T-cell (primary cell): ENCODE results near the gene ZKSCAN2. TPM values are rescaled to one million over a fixed set of nuclear protein-coding genes. Genes with fewer than 3 reads are reported as not detected.

Source experiments
- ATAC-seq, 4 experiments: fragments of 200-7000 bp in 3 of 4; fragments of 150-1000 bp in 1 of 4; cut with Tn5 transposase; replicated peaks in 1 of 4; 1 replicate in 3 of 4; 2 replicates in 1 of 4; pipeline ENCODE4 v1.10.0; 2021; ENCODE audit warnings: moderate library complexity in 3 of 4, mild to moderate bottlenecking in 2 of 4, moderate number of reproducible peaks in 1 of 4
- CTCF ChIA-PET, 2 donors: fragments of 300-600 bp; sonication (Branson Sonifier 250); formaldehyde crosslinking; loops; one replicate each; lab custom pipeline; 2022; ENCODE audit warnings: antibody characterized with exemption in 2 of 2; lab: Charles Lee
- POLR2A ChIA-PET, 2 donors: fragments of 300-600 bp; sonication (Branson Sonifier 250); formaldehyde crosslinking; loops; one replicate each; lab custom pipeline; 2022; ENCODE audit warnings: antibody characterized with exemption in 2 of 2; lab: Charles Lee
- DNase-seq, 35 experiments: peaks; one replicate each; pipeline versions ENCODE4 v3.0.0 to v3.0.0-alpha.2; 2013 to 2023
- H3K27ac ChIP-seq: one replicate; pipeline ENCODE4 v1.5.1; 2013; ENCODE audit warnings: low read length
- H3K27me3 ChIP-seq, 2 experiments: replicated peaks in 1 of 2; 1 replicate in 1 of 2; 2 replicates in 1 of 2; pipeline versions ENCODE4 v1.6.1 to v1.7.0; 2013; ENCODE audit warnings: low read length in 1 of 2, mixed read lengths in 1 of 2; ENCODE audit not compliant: control insufficient read depth in 2 of 2, insufficient read depth in 2 of 2; ENCODE audit errors: extremely low read depth in 1 of 2
- H3K36me3 ChIP-seq, 2 donors: 1 replicate in 1 of 2; 2 replicates in 1 of 2; pipeline versions ENCODE4 v1.6.1 to v1.7.0; 2013; ENCODE audit warnings: low read length in 1 of 2; ENCODE audit not compliant: control insufficient read depth in 2 of 2, insufficient read depth in 1 of 2; ENCODE audit errors: extremely low read depth in 1 of 2
- H3K4me1 ChIP-seq, 2 experiments: 1 replicate in 1 of 2; 2 replicates in 1 of 2; pipeline versions ENCODE4 v1.6.1 to v1.7.0; 2013; ENCODE audit warnings: low read length in 2 of 2, mixed read lengths in 1 of 2; ENCODE audit not compliant: insufficient read depth in 2 of 2, control insufficient read depth in 1 of 2; ENCODE audit errors: extremely low read depth in 1 of 2
- H3K4me3 ChIP-seq, 2 donors: 1 replicate in 1 of 2; 2 replicates in 1 of 2; pipeline versions ENCODE4 v1.5.1 to v1.7.0; 2013; ENCODE audit warnings: mild to moderate bottlenecking in 2 of 2, low read length in 1 of 2, moderate library complexity in 1 of 2; ENCODE audit not compliant: control insufficient read depth in 1 of 2; ENCODE audit errors: extremely low read depth in 1 of 2
- H3K9me3 ChIP-seq: 2 replicates; pipeline ENCODE4 v1.7.0; 2013
- H3K27ac Mint-ChIP-seq, 2 donors: one replicate each; pipeline ENCODE4 v1.8.0; 2020 to 2021; ENCODE audit warnings: mild to moderate bottlenecking in 2 of 2, mixed read lengths in 2 of 2
- H3K27me3 Mint-ChIP-seq, 2 donors: one replicate each; pipeline ENCODE4 v1.8.0; 2021 to 2022; ENCODE audit warnings: mixed read lengths in 2 of 2
- H3K36me3 Mint-ChIP-seq: one replicate; pipeline ENCODE4 v1.8.0; 2021; ENCODE audit warnings: mixed read lengths
- H3K4me1 Mint-ChIP-seq, 3 donors: one replicate each; pipeline ENCODE4 v1.8.0; 2020 to 2022; ENCODE audit warnings: mixed read lengths in 3 of 3, mild to moderate bottlenecking in 1 of 3
- H3K4me3 Mint-ChIP-seq, 3 donors: one replicate each; pipeline ENCODE4 v1.8.0; 2020 to 2022; ENCODE audit warnings: mild to moderate bottlenecking in 3 of 3, mixed read lengths in 3 of 3, moderate library complexity in 3 of 3
- H3K9me3 Mint-ChIP-seq, 3 donors: one replicate each; pipeline ENCODE4 v1.8.0; 2020 to 2022; ENCODE audit warnings: mixed read lengths in 3 of 3
- WGBS: methylation state at CpG from one replicate; pipeline ENCODE4 v1.1.5; 2013; ENCODE audit warnings: missing lambda C conversion rate; ENCODE audit not compliant: insufficient coverage; 5-methylcytosine and 5-hydroxymethylcytosine counted together
- total RNA-seq, 35 experiments: library from RNA in 6 of 35; stranded (reverse) in 6 of 35; fragments of 120-200 nt in 1 of 35; gene quantifications; one replicate each; pipeline versions ENCODE4 v1.2.1 to v1.2.4 and lab custom pipeline; 2013 to 2026

Gene ZKSCAN2
- total RNA-seq, 5 donors from 2014 or later (not counting 1 experiment from before 2014, with no cell fraction given), result 3.2 to 6.4 (median 4.7) TPM

- ATAC-seq (no peak), DNase-seq (no peak)
- no peak overlapping the region for H3K27ac ChIP-seq
- no CpG with 5 or more reads among the region's 2 CpGs for WGBS
- ChIA-PET CTCF (no interaction called here), POLR2A (interaction anchor here in 1 of 2 donors (0.5 kb wide), 1 partner anchor 716 kb away, joined by 3 read pairs; no protein-coding TSS in a partner anchor)
- H3K4me3 ChIP-seq, result no peak overlapping the region
- peaks cover 3 to 35% of the 10 kb centered on the region in 2 donors for H3K36me3 ChIP-seq
- Mint-ChIP-seq H3K27me3 (no peaks in the 10 kb centered on the region), H3K4me1 (peaks cover 9 to 14% (median 11%) of the 10 kb centered on the region in 3 donors), H3K4me3 (no peak overlapping the region), H3K36me3 (peaks cover 43% of the 10 kb centered on the region), H3K27ac (no peak overlapping the region), H3K9me3 (peaks cover 0 to 7% (median 0%) of the 10 kb centered on the region in 3 donors)
- H3K4me1 ChIP-seq, result peaks cover 0 to 3% of the 10 kb centered on the region in 2 experiments
- no peaks in the 10 kb centered on the region for H3K27me3 ChIP-seq
- no peaks in the 10 kb centered on the region for H3K9me3 ChIP-seq
Measured at GRCh38 chr16:25250467-25250866, 7.2 kb downstream of the ZKSCAN2 start.

- Histone ChIP-seq H3K27me3 (peaks cover 0 to 3% of the 10 kb centered on the region in 2 experiments), H3K4me1 (peaks cover 0 to 5% of the 10 kb centered on the region in 2 experiments), H3K36me3 (peaks cover 0 to 13% of the 10 kb centered on the region in 2 donors), H3K27ac (no peak overlapping the region), H3K4me3 (no peak overlapping the region), H3K9me3 (no peaks in the 10 kb centered on the region)
- H3K27me3 Mint-ChIP-seq, result no peaks in the 10 kb centered on the region
- no peak overlapping the region for H3K27ac Mint-ChIP-seq
- no peak for ATAC-seq
- POLR2A ChIA-PET, result no interaction called here
- H3K4me3 Mint-ChIP-seq, result no peak overlapping the region
- no peak for DNase-seq
- no peaks in the 10 kb centered on the region for H3K9me3 Mint-ChIP-seq
- H3K4me1 Mint-ChIP-seq, result peaks cover 0 to 4% (median 0%) of the 10 kb centered on the region in 3 donors
- 77% methylated on average over 3 of the region's 3 CpGs for WGBS
- CTCF ChIA-PET, result no interaction called here
- no peaks in the 10 kb centered on the region for H3K36me3 Mint-ChIP-seq
Measured at GRCh38 chr16:25235991-25236390, 21.7 kb downstream of the ZKSCAN2 start.

GRCh38 chr16:25228372-25228771, 29.3 kb downstream of the ZKSCAN2 start:
- Mint-ChIP-seq H3K4me3 (no peak overlapping the region), H3K27me3 (no peaks in the 10 kb centered on the region), H3K9me3 (no peaks in the 10 kb centered on the region), H3K36me3 (no peaks in the 10 kb centered on the region), H3K4me1 (no peaks in the 10 kb centered on the region), H3K27ac (no peak overlapping the region)
- ChIA-PET CTCF (interaction anchor here in 1 of 2 donors (0.6 kb wide), 1 partner anchor 37 kb away, joined by 4 read pairs; no protein-coding TSS in a partner anchor), POLR2A (interaction anchor here in 1 of 2 donors (0.5 kb wide), 1 partner anchor 204 kb away, joined by 13 read pairs; no protein-coding TSS in a partner anchor)
- H3K36me3 ChIP-seq, result no peaks in the 10 kb centered on the region
- peaks cover 0 to 6% of the 10 kb centered on the region in 2 experiments for H3K4me1 ChIP-seq
- H3K27ac ChIP-seq, result no peak overlapping the region
- no peak overlapping the region for H3K4me3 ChIP-seq
- ATAC-seq, result no peak
- DNase-seq, result no peak
- 75% methylated on average over 9 of the region's 10 CpGs for WGBS
- H3K9me3 ChIP-seq, result no peaks in the 10 kb centered on the region
- peaks cover 0 to 3% of the 10 kb centered on the region in 2 experiments for H3K27me3 ChIP-seq

- no peaks in the 10 kb centered on the region for H3K4me1 Mint-ChIP-seq
- DNase-seq, result no peak
- H3K4me3 ChIP-seq, result no peak overlapping the region
- 94% methylated on average over 6 of the region's 7 CpGs for WGBS
- H3K9me3 Mint-ChIP-seq, result no peaks in the 10 kb centered on the region
- H3K27ac ChIP-seq, result no peak overlapping the region
- H3K27me3 ChIP-seq, result no peaks in the 10 kb centered on the region
- H3K9me3 ChIP-seq, result no peaks in the 10 kb centered on the region
- no peak overlapping the region for H3K27ac Mint-ChIP-seq
- no peaks in the 10 kb centered on the region for H3K36me3 ChIP-seq
- ChIA-PET POLR2A (interaction anchor here (0.6 to 0.7 kb wide), 3 partner anchors 176 to 672 kb away, joined by 3 to 4 read pairs (median 3); no protein-coding TSS in a partner anchor), CTCF (interaction anchor here (0.6 to 1.9 kb wide), 19 partner anchors 9 to 1682 kb away, joined by 3 to 12 read pairs (median 5); partner anchors contain the start of gene LCMT1 (in 1 of the 2))
- no peak for ATAC-seq
- H3K4me3 Mint-ChIP-seq, result no peak overlapping the region
- no peaks in the 10 kb centered on the region for H3K27me3 Mint-ChIP-seq
- H3K4me1 ChIP-seq, result peaks cover 0 to 5% of the 10 kb centered on the region in 2 experiments
- H3K36me3 Mint-ChIP-seq, result no peaks in the 10 kb centered on the region
Measured at GRCh38 chr16:25224731-25225319, 32.8 kb downstream of the ZKSCAN2 start.

GRCh38 chr16:25223964-25224363, 33.7 kb downstream of the ZKSCAN2 start:
- DNase-seq (no peak), ATAC-seq (no peak)
- no peak overlapping the region for H3K27ac ChIP-seq
- no peaks in the 10 kb centered on the region for H3K27me3 ChIP-seq
- Mint-ChIP-seq H3K4me3 (no peak overlapping the region), H3K27ac (no peak overlapping the region), H3K9me3 (no peaks in the 10 kb centered on the region), H3K4me1 (no peaks in the 10 kb centered on the region), H3K27me3 (no peaks in the 10 kb centered on the region), H3K36me3 (no peaks in the 10 kb centered on the region)
- H3K4me3 ChIP-seq, result no peak overlapping the region
- WGBS, result 79% methylated on average over 2 of the region's 6 CpGs
- no peaks in the 10 kb centered on the region for H3K36me3 ChIP-seq
- POLR2A ChIA-PET, result no interaction called here
- peaks cover 0 to 5% of the 10 kb centered on the region in 2 experiments for H3K4me1 ChIP-seq
- CTCF ChIA-PET, result interaction anchor here (0.8 to 1.7 kb wide), 2 partner anchors 9 to 97 kb away, joined by 3 to 5 read pairs; no protein-coding TSS in a partner anchor
- no peaks in the 10 kb centered on the region for H3K9me3 ChIP-seq

- Histone ChIP-seq H3K27me3 (peaks cover 0 to 2% of the 10 kb centered on the region in 2 experiments), H3K4me3 (no peak overlapping the region), H3K27ac (no peak overlapping the region), H3K4me1 (peaks cover 0 to 5% of the 10 kb centered on the region in 2 experiments), H3K36me3 (no peaks in the 10 kb centered on the region), H3K9me3 (no peaks in the 10 kb centered on the region)
- ChIA-PET POLR2A (no interaction called here), CTCF (interaction anchor here (0.7 to 0.8 kb wide), 4 partner anchors 9 to 1127 kb away, joined by 3 read pairs; no protein-coding TSS in a partner anchor)
- DNase-seq, result no peak
- Mint-ChIP-seq H3K4me3 (no peak overlapping the region), H3K36me3 (no peaks in the 10 kb centered on the region), H3K27ac (no peak overlapping the region), H3K27me3 (peaks cover 0 to 6% of the 10 kb centered on the region in 2 donors), H3K4me1 (no peaks in the 10 kb centered on the region), H3K9me3 (no peaks in the 10 kb centered on the region)
- no peak for ATAC-seq
- WGBS, result 82% methylated on average over 4 of the region's 8 CpGs
Measured at GRCh38 chr16:25222959-25223358, 34.7 kb downstream of the ZKSCAN2 start.
